ENCODE results near the gene GNG13. TPM values are rescaled to one million over a fixed set of nuclear protein-coding genes. Genes with fewer than 3 reads are reported as not detected.

GNG13 gene
- total and polyA plus RNA-seq, 2 experiments from 2014 or later = 0.29 TPM; not detected in 1

GRCh38 chr16:833411-833810 is 32.9 kb upstream of the GNG13 start:
- no peaks in the 10 kb centered on the region for H3K4me1 Mint-ChIP-seq
- no peak overlapping the region for H3K4me3 Mint-ChIP-seq
- Histone ChIP-seq H3K9me2 (ENCODE audit: insufficient read depth) (no peaks in the 10 kb centered on the region), H3K27ac (ENCODE audit: low read depth) (no peak overlapping the region), H3K4me2 (no peak overlapping the region), H3F3A (replicated peaks; ENCODE audit: low read depth) (no peaks in the 10 kb centered on the region), H2AFZ (no peak overlapping the region), H3K79me2 (replicated peaks; ENCODE audit: insufficient read depth) (no peaks in the 10 kb centered on the region), H4K20me1 (replicated peaks; ENCODE audit: insufficient read depth) (no peaks in the 10 kb centered on the region), H3K36me3 (ENCODE audit: insufficient read depth) (0 out of 2 replicates have a peak, but pooled peaks cover 3% of the 10 kb centered on the region), H3K4me1 (ENCODE audit: insufficient read depth) (no peaks in the 10 kb centered on the region), H3K4me3 (no peak overlapping the region), H3K27me3 (ENCODE audit: insufficient read depth) (no peaks in the 10 kb centered on the region)
- peaks cover 8% of the 10 kb centered on the region for H3K27me3 Mint-ChIP-seq (ENCODE audit: insufficient read depth, low read depth, poor library complexity)
- peaks cover 22% of the 10 kb centered on the region for H3K9me3 Mint-ChIP-seq
- TF ChIP-seq CREB1 (CRISPR knock-in tag; IDR thresholded peaks at IDR 0.05; ENCODE audit: low read depth) = no peak
- H3K36me3 Mint-ChIP-seq (ENCODE audit: low read depth) = peaks cover 4% of the 10 kb centered on the region; the same call in 1 of the 3 replicates
- H3K27ac Mint-ChIP-seq = no peak overlapping the region
- DNase-seq (ENCODE audit: low spot score) = no peak
- ATAC-seq = no peak

- peaks cover 19% of the 10 kb centered on the region for H3K9me3 Mint-ChIP-seq
- H3K9me2 ChIP-seq (ENCODE audit: insufficient read depth) = no peaks in the 10 kb centered on the region
- no peaks in the 10 kb centered on the region for H3K4me1 Mint-ChIP-seq
- no peaks in the 10 kb centered on the region for H4K20me1 ChIP-seq (replicated peaks; ENCODE audit: insufficient read depth)
- H3K79me2 ChIP-seq (replicated peaks; ENCODE audit: insufficient read depth) = no peaks in the 10 kb centered on the region
- no peak overlapping the region for H3K27ac Mint-ChIP-seq
- peaks cover 8% of the 10 kb centered on the region for H3K27me3 Mint-ChIP-seq (ENCODE audit: insufficient read depth, low read depth, poor library complexity)
- H3K36me3 Mint-ChIP-seq (ENCODE audit: low read depth) = peaks cover 4% of the 10 kb centered on the region; the same call in 1 of the 3 replicates
- H3K27me3 ChIP-seq (ENCODE audit: insufficient read depth) = no peaks in the 10 kb centered on the region
- H3K4me2 ChIP-seq = no peak overlapping the region
- H3K36me3 ChIP-seq (ENCODE audit: insufficient read depth) = 0 out of 2 replicates have a peak, but pooled peaks cover 3% of the 10 kb centered on the region
- no peak overlapping the region for H2AFZ ChIP-seq
- ATAC-seq (no peak), DNase-seq (ENCODE audit: low spot score) (no peak)
- no peak overlapping the region for H3K27ac ChIP-seq (ENCODE audit: low read depth)
- no peaks in the 10 kb centered on the region for H3F3A ChIP-seq (replicated peaks; ENCODE audit: low read depth)
- no peaks in the 10 kb centered on the region for H3K4me1 ChIP-seq (ENCODE audit: insufficient read depth)
- H3K4me3 Mint-ChIP-seq = no peak overlapping the region
- H3K4me3 ChIP-seq = no peak overlapping the region
- no peak for TF ChIP-seq CTCF (conservative IDR thresholded peaks at IDR 0.05; ENCODE audit: low read depth in 2 of 2)
- TF ChIP-seq POLR2AphosphoS5 (IDR thresholded peaks at IDR 0.05; ENCODE audit: low read depth) = no peak
- TF ChIP-seq ZNF462 (CRISPR knock-in tag; IDR thresholded peaks at IDR 0.05) = no peak
- no peak for TF ChIP-seq ZNF331 (CRISPR knock-in tag; IDR thresholded peaks at IDR 0.05; ENCODE audit: low read depth)
- TF ChIP-seq EZH2 (IDR thresholded peaks at IDR 0.05; ENCODE audit: low read depth, unreplicated experiment) = no peak
- no peak for TF ChIP-seq EZH2phosphoT487 (IDR thresholded peaks at IDR 0.05; ENCODE audit: unreplicated experiment)
- TF ChIP-seq JUNB (IDR thresholded peaks at IDR 0.05; ENCODE audit: unreplicated experiment) = no peak
- TF ChIP-seq ETS1 (IDR thresholded peaks at IDR 0.05) = no peak
- no peak for TF ChIP-seq CREB1 (CRISPR knock-in tag; IDR thresholded peaks at IDR 0.05; ENCODE audit: low read depth)
- no peak for TF ChIP-seq NANOG (IDR thresholded peaks at IDR 0.05; ENCODE audit: borderline replicate concordance)
- TF ChIP-seq ZNF114 (CRISPR knock-in tag; IDR thresholded peaks at IDR 0.05) = no peak
Observed at GRCh38 chr16:832652-833336, 32.3 kb upstream of the GNG13 start.
